H1 (cell line): ENCODE measurements around the gene SUB1. TPM values are rescaled to one million over a fixed set of nuclear protein-coding genes. Genes with fewer than 3 reads are reported as not detected.

Experiments
- CTCF ChIA-PET: fragments of 300-600 bp; sonication (Branson Sonifier 250); formaldehyde crosslinking; loops from one replicate; lab custom pipeline; 2021; ENCODE audit not compliant: partially characterized antibody; lab: Charles Lee
- POLR2A ChIA-PET: fragments of 300-600 bp; sonication (Branson Sonifier 250); formaldehyde crosslinking; loops from one replicate; lab custom pipeline; 2021; ENCODE audit warnings: inconsistent platforms; ENCODE audit not compliant: partially characterized antibody; lab: Charles Lee
- DNase-seq, 2 experiments: peaks; one replicate each; pipeline versions ENCODE4 v3.0.0 to v3.0.0-alpha.2; 2010 to 2022; ENCODE audit warnings: low spot score in 2 of 2, low read depth in 1 of 2, mixed read lengths in 1 of 2
- FAIRE-seq: peaks from 2 replicates; lab custom pipeline; 2011; peaks lifted over from hg19 to GRCh38; lab: Jason Lieb, UNC
- H2AFZ ChIP-seq: 2 replicates; pipeline ENCODE4 v1.8.1; 2012; ENCODE audit warnings: low read length, inconsistent platforms
- H2AK5ac ChIP-seq: 2 replicates; pipeline ENCODE4 v1.6.1; 2013; ENCODE audit warnings: low read depth, low read length
- H2BK120ac ChIP-seq: replicated peaks from 2 replicates; pipeline ENCODE3; 2013; ENCODE audit warnings: low read depth, low read length, inconsistent platforms
- H2BK12ac ChIP-seq: 2 replicates; pipeline ENCODE4 v1.6.1; 2013; ENCODE audit warnings: low read depth, low read length
- H2BK15ac ChIP-seq: 2 replicates; pipeline ENCODE4 v1.6.1; 2013; ENCODE audit warnings: low read length
- H2BK20ac ChIP-seq: 2 replicates; pipeline ENCODE4 v1.6.1; 2013; ENCODE audit warnings: low read length
- H2BK5ac ChIP-seq: 2 replicates; pipeline ENCODE4 v1.6.1; 2013; ENCODE audit warnings: low read depth, low read length
- H3K14ac ChIP-seq: 2 replicates; pipeline ENCODE4 v1.6.1; 2013; ENCODE audit warnings: inconsistent platforms; ENCODE audit not compliant: insufficient read length
- H3K18ac ChIP-seq: 2 replicates; pipeline ENCODE4 v1.6.1; 2013; ENCODE audit warnings: low read length; ENCODE audit errors: extremely low read depth
- H3K23ac ChIP-seq: 2 replicates; pipeline ENCODE4 v1.6.1; 2013; ENCODE audit warnings: inconsistent platforms; ENCODE audit not compliant: insufficient read length
- H3K23me2 ChIP-seq: 2 replicates; pipeline ENCODE4 v1.6.1; 2013; ENCODE audit warnings: low read depth, low read length
- H3K27ac ChIP-seq: 2 replicates; pipeline ENCODE4 v1.6.1; 2011; ENCODE audit warnings: low read depth, low read length, inconsistent platforms
- H3K27me3 ChIP-seq, 4 experiments: replicated peaks in 1 of 4; 1 replicate in 1 of 4; 2 replicates in 3 of 4; pipeline versions ENCODE4 v1.6.1 to v1.8.1; 2011 to 2013; ENCODE audit warnings: low read length in 3 of 4, mild to moderate bottlenecking in 3 of 4, inconsistent platforms in 2 of 4, mixed read lengths in 2 of 4, moderate library complexity in 1 of 4; ENCODE audit not compliant: control insufficient read depth in 3 of 4, insufficient read depth in 3 of 4; ENCODE audit errors: extremely low read depth in 1 of 4
- H3K36me3 ChIP-seq, 4 experiments: 2 replicates each; pipeline versions ENCODE4 v1.6.1 to v1.8.1; 2011 to 2013; ENCODE audit warnings: mild to moderate bottlenecking in 4 of 4, low read length in 3 of 4, moderate library complexity in 2 of 4, control low read depth in 1 of 4, inconsistent platforms in 1 of 4; ENCODE audit not compliant: insufficient read depth in 4 of 4, control insufficient read depth in 2 of 4
- H3K4ac ChIP-seq: replicated peaks from 2 replicates; pipeline ENCODE3; 2013; ENCODE audit warnings: low read length, low read depth, mixed read lengths, inconsistent platforms; ENCODE audit not compliant: insufficient read length
- H3K4me1 ChIP-seq, 4 experiments: replicated peaks in 1 of 4; 1 replicate in 1 of 4; 2 replicates in 3 of 4; pipeline versions ENCODE4 v1.6.1 to v1.8.1; 2011 to 2013; ENCODE audit warnings: low read length in 3 of 4, inconsistent platforms in 2 of 4, mixed read lengths in 1 of 4; ENCODE audit not compliant: insufficient read depth in 4 of 4, control insufficient read depth in 3 of 4
- H3K4me2 ChIP-seq, 2 experiments: 2 replicates each; pipeline versions ENCODE4 v1.6.1 to v1.8.1; 2011 to 2013; ENCODE audit warnings: low read depth in 2 of 2, low read length in 2 of 2, control low read depth in 1 of 2, inconsistent platforms in 1 of 2, mild to moderate bottlenecking in 1 of 2; ENCODE audit not compliant: insufficient read depth in 1 of 2
- H3K4me3 ChIP-seq, 4 experiments: fragments of 200-600, 300-600 bp in 1 of 4; sonication (generic), shearing (Covaris generic), sonication (Bioruptor Twin) in 1 of 4; 2 replicates each; pipeline versions ENCODE4 v1.5.1 to v1.8.1; 2011 to 2016; ENCODE audit warnings: low read length in 4 of 4, low read depth in 3 of 4, control low read depth in 2 of 4, inconsistent platforms in 2 of 4, mild to moderate bottlenecking in 2 of 4, mixed read lengths in 1 of 4, moderate library complexity in 1 of 4; ENCODE audit not compliant: insufficient read depth in 2 of 4; ENCODE audit errors: extremely low read depth in 1 of 4
- H3K56ac ChIP-seq: replicated peaks from 2 replicates; pipeline ENCODE3; 2013; ENCODE audit warnings: low read depth, mild to moderate bottlenecking, mixed read lengths, low read length, inconsistent platforms; ENCODE audit not compliant: insufficient read length
- H3K79me1 ChIP-seq: 2 replicates; pipeline ENCODE4 v1.6.1; 2013; ENCODE audit warnings: low read depth, low read length, control low read depth
- H3K79me2 ChIP-seq, 2 experiments: 2 replicates each; pipeline versions ENCODE4 v1.6.1 to v1.8.1; 2012 to 2013; ENCODE audit warnings: low read length in 2 of 2, mild to moderate bottlenecking in 2 of 2, inconsistent platforms in 1 of 2; ENCODE audit not compliant: insufficient read depth in 2 of 2, control insufficient read depth in 1 of 2
- H3K9ac ChIP-seq, 4 experiments: replicated peaks in 1 of 4; 1 replicate in 1 of 4; 2 replicates in 3 of 4; pipeline versions ENCODE4 v1.6.1 to v1.8.1; 2011 to 2013; ENCODE audit warnings: low read depth in 3 of 4, low read length in 3 of 4, control low read depth in 2 of 4, mild to moderate bottlenecking in 2 of 4, moderate library complexity in 2 of 4, inconsistent platforms in 1 of 4; ENCODE audit errors: extremely low read depth in 1 of 4
- H3K9me3 ChIP-seq, 2 experiments: 2 replicates each; pipeline versions ENCODE4 v1.6.1 to v1.8.1; 2012 to 2013; ENCODE audit warnings: mild to moderate bottlenecking in 2 of 2, moderate library complexity in 2 of 2, control low read depth in 1 of 2, inconsistent platforms in 1 of 2, low read depth in 1 of 2, low read length in 1 of 2, mixed read lengths in 1 of 2; ENCODE audit not compliant: insufficient read depth in 2 of 2
- H4K20me1 ChIP-seq, 2 experiments: replicated peaks in 1 of 2; 2 replicates each; pipeline versions ENCODE3 to v1.8.1; 2011 to 2013; ENCODE audit warnings: inconsistent platforms in 2 of 2, low read length in 2 of 2, mild to moderate bottlenecking in 1 of 2; ENCODE audit not compliant: insufficient read depth in 2 of 2, control insufficient read depth in 1 of 2
- H4K5ac ChIP-seq: 2 replicates; pipeline ENCODE4 v1.6.1; 2013; ENCODE audit warnings: low read length, low read depth, mixed read lengths, inconsistent platforms; ENCODE audit not compliant: insufficient read length
- H4K8ac ChIP-seq: 2 replicates; pipeline ENCODE4 v1.8.0; 2013; ENCODE audit warnings: mild to moderate bottlenecking, moderate library complexity, low read length, inconsistent platforms; ENCODE audit not compliant: insufficient read depth; ENCODE audit errors: extremely low read depth
- H4K91ac ChIP-seq: replicated peaks from 2 replicates; pipeline ENCODE3; 2013; ENCODE audit warnings: low read length, mixed read lengths, inconsistent platforms; ENCODE audit not compliant: insufficient read length
- BACH1 ChIP-seq: IDR thresholded peaks from 2 replicates; pipeline ENCODE4 v1.6.1; 2012; ENCODE audit warnings: low read length, improper control_type of control experiment
- BCL11A ChIP-seq, 2 experiments: IDR thresholded peaks; one replicate each; pipeline ENCODE4 v1.6.1; 2011; ENCODE audit warnings: low read depth in 2 of 2, low read length in 2 of 2, mild to moderate bottlenecking in 2 of 2
- EGR1 ChIP-seq: IDR thresholded peaks from 2 replicates; pipeline ENCODE4 v1.6.1; 2011; ENCODE audit warnings: low read depth, low read length, borderline replicate concordance
- HDAC2 ChIP-seq, 2 experiments: fragments of 300-600 bp in 1 of 2; sonication (generic) in 1 of 2; IDR thresholded peaks; 2 replicates each; pipeline ENCODE4 v1.6.1; 2011 to 2012; ENCODE audit warnings: low read depth in 2 of 2, low read length in 2 of 2, mild to moderate bottlenecking in 2 of 2, moderate library complexity in 2 of 2, borderline replicate concordance in 1 of 2, inconsistent platforms in 1 of 2
- POLR2A ChIP-seq, 2 experiments: IDR thresholded peaks; 1 replicate in 1 of 2; 2 replicates in 1 of 2; pipeline ENCODE4 v1.6.1; 2011; ENCODE audit warnings: low read depth in 2 of 2, low read length in 2 of 2, mild to moderate bottlenecking in 2 of 2; ENCODE audit errors: control extremely low read depth in 1 of 2
- RBBP5 ChIP-seq: IDR thresholded peaks from 2 replicates; pipeline ENCODE4 v1.7.1; 2012; ENCODE audit warnings: low read depth, mild to moderate bottlenecking, inconsistent platforms, low read length, moderate library complexity, borderline replicate concordance
- SP1 ChIP-seq: IDR thresholded peaks from 2 replicates; pipeline ENCODE4 v1.6.1; 2011; ENCODE audit warnings: low read depth, low read length
- TCF12 ChIP-seq: IDR thresholded peaks from 2 replicates; pipeline ENCODE4 v1.6.1; 2011; ENCODE audit warnings: low read depth, mild to moderate bottlenecking, low read length
- YY1 ChIP-seq: IDR thresholded peaks from 2 replicates; pipeline ENCODE4 v1.6.1; 2011; ENCODE audit warnings: low read depth, mild to moderate bottlenecking, low read length
- ZNF274 ChIP-seq: IDR thresholded peaks from 2 replicates; pipeline ENCODE4 v1.7.0; 2012; ENCODE audit warnings: low read length, borderline replicate concordance; ENCODE audit errors: extremely low read depth
- WGBS, 2 experiments: shearing (Covaris generic) in 1 of 2; methylation state at CpG; one replicate each; pipeline versions ENCODE4 v1.1.6 to v1.1.7; 2013 to 2015; ENCODE audit warnings: low lambda C conversion rate in 2 of 2, mixed read lengths in 2 of 2, inconsistent platforms in 1 of 2, low coverage in 1 of 2, missing lambda C conversion rate in 1 of 2; ENCODE audit not compliant: insufficient replicate concordance in 2 of 2, insufficient coverage in 1 of 2, insufficient read length in 1 of 2; ENCODE audit errors: extremely low coverage in 1 of 2, missing lambda C conversion rate in 1 of 2; 5-methylcytosine and 5-hydroxymethylcytosine counted together
- polyA plus RNA-seq, 7 experiments: library from polyadenylated mRNA; depleted of rRNA in 3 of 7; stranded (reverse) in 5 of 7; unstranded in 2 of 7; fragments of >200 nt in 5 of 7; fragments of 200-250 nt in 2 of 7; gene quantifications; 1 replicate in 5 of 7; 2 replicates in 1 of 7; 4 replicates in 1 of 7; pipeline versions ENCODE4 v1.2.1 to v1.2.3, GENCODE V29; 2011 to 2013; ENCODE audit warnings: missing spikeins in 2 of 7, mixed read lengths in 2 of 7
- total RNA-seq: library from RNA; stranded (reverse); fragmentation: NEBNext Ultra II Directional; extraction: Animal tissue kit (Norgen Biotek cat#: 25700); gene quantifications from 2 replicates; pipeline ENCODE4 v1.2.1, GENCODE V29; 2021
- TF ChIP-seq, protein P1 (sequence below): IDR thresholded peaks from 2 replicates; pipeline ENCODE4 v1.6.1; 2012; ENCODE audit warnings: inconsistent platforms
- TF ChIP-seq, protein P2 (sequence below), 3 experiments: IDR thresholded peaks; 1 replicate in 2 of 3; 2 replicates in 1 of 3; pipeline versions ENCODE4 v1.5.1 to v1.6.1; 2011; ENCODE audit warnings: low read length in 3 of 3, mild to moderate bottlenecking in 3 of 3, inconsistent platforms in 2 of 3, low read depth in 1 of 3, moderate library complexity in 1 of 3; ENCODE audit not compliant: insufficient read depth in 1 of 3; ENCODE audit errors: control extremely low read depth in 1 of 3

SUB1 gene
- total and polyA plus RNA-seq, 2 of the 8 experiments (the other 6 are each of a cell fraction or from before 2014, with no cell fraction given), result 83.9 to 325 TPM

DNA sequence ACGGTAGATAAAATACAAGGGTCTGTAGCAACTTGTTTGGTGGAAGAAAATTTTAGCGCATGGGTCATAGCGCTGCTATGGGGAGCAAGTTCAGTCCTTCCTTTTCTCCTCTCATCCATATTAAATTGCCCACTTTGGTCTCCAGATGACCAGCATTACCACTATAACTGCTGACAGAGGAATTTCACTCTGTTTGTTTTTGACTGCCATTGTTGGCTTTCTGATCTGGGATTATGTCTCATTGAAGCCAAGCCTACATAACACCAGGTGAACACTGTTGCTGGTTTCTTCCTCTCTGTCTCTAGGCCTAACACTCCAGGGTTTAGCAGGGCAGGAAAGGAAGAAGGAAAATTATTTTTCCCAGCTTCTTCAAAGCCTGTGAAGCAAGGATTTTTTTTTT is 6.6 kb upstream of the SUB1 start:
- no peaks in the 10 kb centered on the region for H3K9me3 ChIP-seq
- H3K18ac ChIP-seq, result no peak overlapping the region
- H3K4me3 ChIP-seq, result no peak overlapping the region
- no peak overlapping the region for H2BK15ac ChIP-seq
- H3K9ac ChIP-seq, result no peak overlapping the region
- no peak overlapping the region for H2BK12ac ChIP-seq
- DNase-seq, result no peak
- H4K20me1 ChIP-seq, result no peaks in the 10 kb centered on the region
- no peaks in the 10 kb centered on the region for H3K27me3 ChIP-seq
- no peak overlapping the region for H3K4ac ChIP-seq
- WGBS, 2 experiments, result 86% methylated on average over 3 of the region's 3 CpGs; no CpG with 5 or more reads in 1 of the 2 experiments
- H3K4me1 ChIP-seq, result peaks cover 1 to 10% (median 8%) of the 10 kb centered on the region in 4 experiments
- POLR2A ChIA-PET, result no interaction called here
- no peak overlapping the region for H2BK120ac ChIP-seq
- H3K27ac ChIP-seq, result no peak overlapping the region
- H2AK5ac ChIP-seq, result no peak overlapping the region
- H4K5ac ChIP-seq, result no peak overlapping the region
- H4K8ac ChIP-seq, result no peak overlapping the region
- H3K23me2 ChIP-seq, result no peaks in the 10 kb centered on the region
- CTCF ChIA-PET, result interaction anchor here (0.6 to 1.4 kb wide), 3 partner anchors 11 to 89 kb away, joined by 4 to 5 read pairs (median 4); no protein-coding TSS in a partner anchor
- H3K4me2 ChIP-seq, result no peak overlapping the region
- H3K79me1 ChIP-seq, result no peaks in the 10 kb centered on the region
- no peaks in the 10 kb centered on the region for H3K79me2 ChIP-seq
- no peak overlapping the region for H2BK5ac ChIP-seq
- H3K36me3 ChIP-seq, result no peaks in the 10 kb centered on the region
- H3K23ac ChIP-seq, result no peak overlapping the region
- H4K91ac ChIP-seq, result no peak overlapping the region
- no peak for FAIRE-seq
- H3K14ac ChIP-seq, result no peak overlapping the region
- no peak overlapping the region for H3K56ac ChIP-seq
- no peak overlapping the region for H2BK20ac ChIP-seq
- no peak overlapping the region for H2AFZ ChIP-seq
- TF ChIP-seq, protein P1, sequence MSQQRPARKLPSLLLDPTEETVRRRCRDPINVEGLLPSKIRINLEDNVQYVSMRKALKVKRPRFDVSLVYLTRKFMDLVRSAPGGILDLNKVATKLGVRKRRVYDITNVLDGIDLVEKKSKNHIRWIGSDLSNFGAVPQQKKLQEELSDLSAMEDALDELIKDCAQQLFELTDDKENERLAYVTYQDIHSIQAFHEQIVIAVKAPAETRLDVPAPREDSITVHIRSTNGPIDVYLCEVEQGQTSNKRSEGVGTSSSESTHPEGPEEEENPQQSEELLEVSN, result no peak
- TF ChIP-seq EGR1 (no peak), SP1 (no peak), POLR2A (IDR thresholded peaks at IDR 0.05; ENCODE audit: control extremely low read depth in 1 of 2, low read depth in 2 of 2, low read length in 2 of 2) (no peak), ZNF274 (no peak), BACH1 (no peak), TCF12 (no peak), HDAC2 (IDR thresholded peaks at IDR 0.05; ENCODE audit: borderline replicate concordance in 1 of 2, low read depth in 2 of 2, low read length in 2 of 2) (no peak), BCL11A (IDR thresholded peaks at IDR 0.05; ENCODE audit: low read depth in 2 of 2, low read length in 2 of 2) (no peak), YY1 (no peak), RBBP5 (no peak)
- TF ChIP-seq, protein P2, sequence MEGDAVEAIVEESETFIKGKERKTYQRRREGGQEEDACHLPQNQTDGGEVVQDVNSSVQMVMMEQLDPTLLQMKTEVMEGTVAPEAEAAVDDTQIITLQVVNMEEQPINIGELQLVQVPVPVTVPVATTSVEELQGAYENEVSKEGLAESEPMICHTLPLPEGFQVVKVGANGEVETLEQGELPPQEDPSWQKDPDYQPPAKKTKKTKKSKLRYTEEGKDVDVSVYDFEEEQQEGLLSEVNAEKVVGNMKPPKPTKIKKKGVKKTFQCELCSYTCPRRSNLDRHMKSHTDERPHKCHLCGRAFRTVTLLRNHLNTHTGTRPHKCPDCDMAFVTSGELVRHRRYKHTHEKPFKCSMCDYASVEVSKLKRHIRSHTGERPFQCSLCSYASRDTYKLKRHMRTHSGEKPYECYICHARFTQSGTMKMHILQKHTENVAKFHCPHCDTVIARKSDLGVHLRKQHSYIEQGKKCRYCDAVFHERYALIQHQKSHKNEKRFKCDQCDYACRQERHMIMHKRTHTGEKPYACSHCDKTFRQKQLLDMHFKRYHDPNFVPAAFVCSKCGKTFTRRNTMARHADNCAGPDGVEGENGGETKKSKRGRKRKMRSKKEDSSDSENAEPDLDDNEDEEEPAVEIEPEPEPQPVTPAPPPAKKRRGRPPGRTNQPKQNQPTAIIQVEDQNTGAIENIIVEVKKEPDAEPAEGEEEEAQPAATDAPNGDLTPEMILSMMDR (IDR thresholded peaks at IDR 0.05; ENCODE audit: control extremely low read depth in 1 of 3, insufficient read depth in 1 of 3, low read depth in 1 of 3, low read length in 3 of 3), result no peak
